SK-N-SH (cell line): ENCODE results near the gene CCS. TPM values are rescaled to one million over a fixed set of nuclear protein-coding genes. Genes with fewer than 3 reads are reported as not detected.

Experiments
- CTCF ChIA-PET: fragments of 300-600, 350-600 bp; formaldehyde crosslinking; extraction: SDS; loops from one replicate; lab custom pipeline; 2021; lab: Yijun Ruan, JAX
- POLR2A ChIA-PET: fragments of 350-600 bp; sonication (Branson Sonifier 250); formaldehyde crosslinking; extraction: SDS; loops from one replicate; lab custom pipeline; 2020; ENCODE audit warnings: antibody characterized with exemption, inconsistent platforms; lab: Yijun Ruan, JAX
- DNase-seq: peaks from one replicate; pipeline ENCODE4 v3.0.0; 2012
- H2AFZ ChIP-seq: fragments of 200-600 bp; sonication (generic); 2 replicates; pipeline ENCODE4 v1.8.1; 2016; ENCODE audit warnings: antibody characterized with exemption, mild to moderate bottlenecking, low read depth
- H3F3A ChIP-seq: fragments of 200-600 bp; sonication (generic); replicated peaks from 2 replicates; pipeline ENCODE3; 2016; ENCODE audit warnings: antibody characterized with exemption, mild to moderate bottlenecking; ENCODE audit not compliant: insufficient read depth
- H3K27ac ChIP-seq, 2 experiments: fragments of 200-500 bp in 1 of 2; fragments of 200-600 bp in 1 of 2; sonication (Bioruptor generic) in 1 of 2; sonication (generic), shearing (Covaris generic) in 1 of 2; 2 replicates each; pipeline versions ENCODE4 v1.5.1 to v1.6.1; 2014 to 2016; ENCODE audit warnings: low read depth in 2 of 2, inconsistent platforms in 1 of 2, low read length in 1 of 2, mild to moderate bottlenecking in 1 of 2, mixed read lengths in 1 of 2
- H3K27me3 ChIP-seq: fragments of 200-600 bp; sonication (generic), shearing (Covaris generic); 2 replicates; pipeline ENCODE4 v1.6.1; 2016; ENCODE audit warnings: mixed run types; ENCODE audit not compliant: insufficient read depth
- H3K36me3 ChIP-seq, 2 experiments: fragments of 200-500 bp in 1 of 2; fragments of 200-600 bp in 1 of 2; sonication (Bioruptor generic) in 1 of 2; sonication (generic) in 1 of 2; replicated peaks in 1 of 2; 2 replicates each; pipeline versions ENCODE3 to v1.5.1; 2014 to 2016; ENCODE audit warnings: low read length in 1 of 2, mild to moderate bottlenecking in 1 of 2; ENCODE audit not compliant: insufficient read depth in 2 of 2, control insufficient read depth in 1 of 2
- H3K4me1 ChIP-seq, 2 experiments: fragments of 200-500 bp in 1 of 2; fragments of 200-600 bp in 1 of 2; sonication (Bioruptor generic) in 1 of 2; sonication (generic), shearing (Covaris generic) in 1 of 2; 2 replicates each; pipeline versions ENCODE4 v1.5.1 to v1.6.1; 2014 to 2016; ENCODE audit warnings: low read depth in 1 of 2, low read length in 1 of 2, mixed run types in 1 of 2; ENCODE audit not compliant: insufficient read depth in 2 of 2, control insufficient read depth in 1 of 2
- H3K4me2 ChIP-seq: fragments of 200-600 bp; sonication (generic), shearing (Covaris generic); 2 replicates; pipeline ENCODE4 v1.6.1; 2017; ENCODE audit warnings: mixed run types
- H3K4me3 ChIP-seq, 2 experiments: fragments of 200-500 bp in 1 of 2; fragments of 200-600 bp in 1 of 2; sonication (Bioruptor generic) in 1 of 2; sonication (generic), shearing (Covaris generic) in 1 of 2; 2 replicates each; pipeline versions ENCODE4 v1.5.1 to v1.8.1; 2014 to 2016; ENCODE audit warnings: low read depth in 2 of 2, inconsistent platforms in 1 of 2, low read length in 1 of 2, mild to moderate bottlenecking in 1 of 2, mixed read lengths in 1 of 2, moderate library complexity in 1 of 2
- H3K79me2 ChIP-seq: fragments of 200-600 bp; sonication (generic); 2 replicates; pipeline ENCODE4 v1.8.1; 2017; ENCODE audit warnings: mild to moderate bottlenecking; ENCODE audit not compliant: insufficient read depth
- H3K9ac ChIP-seq: fragments of 200-600 bp; sonication (generic); 2 replicates; pipeline ENCODE4 v1.6.1; 2017; ENCODE audit warnings: mixed run types
- H3K9me2 ChIP-seq: fragments of 200-600 bp; sonication (generic); 2 replicates; pipeline ENCODE4 v1.6.1; 2017; ENCODE audit warnings: mixed run types
- H3K9me3 ChIP-seq: fragments of 200-600 bp; sonication (generic); 2 replicates; pipeline ENCODE4 v1.6.1; 2017; ENCODE audit warnings: mixed run types, mild to moderate bottlenecking, moderate library complexity
- H4K20me1 ChIP-seq: fragments of 200-600 bp; sonication (generic); 2 replicates; pipeline ENCODE4 v1.6.1; 2017; ENCODE audit warnings: mild to moderate bottlenecking, mixed run types; ENCODE audit not compliant: insufficient read depth
- EZH2phosphoT487 ChIP-seq: fragments of 200-600 bp; sonication (generic); IDR thresholded peaks from 2 replicates; pipeline ENCODE4 v1.6.1; 2017; ENCODE audit warnings: low read depth, mixed run types, mild to moderate bottlenecking, antibody characterized with exemption, moderate library complexity, borderline replicate concordance
- FOSL2 ChIP-seq: IDR thresholded peaks from 2 replicates; pipeline ENCODE4 v1.4.0; 2012; ENCODE audit warnings: low read depth, mild to moderate bottlenecking, moderate library complexity, borderline replicate concordance
- GABPA ChIP-seq: IDR thresholded peaks from 2 replicates; pipeline ENCODE4 v1.4.0; 2012; ENCODE audit warnings: low read depth, mild to moderate bottlenecking
- GATA2 ChIP-seq: sonication (generic); formaldehyde crosslinking; IDR thresholded peaks from 2 replicates; pipeline ENCODE4 v1.5.0; 2020; ENCODE audit warnings: mild to moderate bottlenecking, missing genetic modification reagents
- IRF3 ChIP-seq: fragments of 150-350 bp; IDR thresholded peaks from 2 replicates; pipeline ENCODE4 v1.6.1; 2016; ENCODE audit warnings: mild to moderate bottlenecking, low read depth, low read length
- JUND ChIP-seq: IDR thresholded peaks from 2 replicates; pipeline ENCODE4 v1.4.0; 2012
- MAX ChIP-seq: IDR thresholded peaks from 2 replicates; pipeline ENCODE4 v1.4.0; 2012; ENCODE audit warnings: low read depth
- MXI1 ChIP-seq: IDR thresholded peaks from 2 replicates; pipeline ENCODE4 v1.6.1; 2012; ENCODE audit warnings: mild to moderate bottlenecking, low read depth, low read length, improper control_type of control experiment
- NFIC ChIP-seq: IDR thresholded peaks from 2 replicates; pipeline ENCODE4 v1.4.0; 2012; ENCODE audit warnings: borderline replicate concordance
- NRF1 ChIP-seq: IDR thresholded peaks from 2 replicates; pipeline ENCODE4 v1.6.1; 2012; ENCODE audit warnings: low read depth, mild to moderate bottlenecking, low read length
- PBX3 ChIP-seq: IDR thresholded peaks from 2 replicates; pipeline ENCODE4; 2012
- POLR2AphosphoS5 ChIP-seq: IDR thresholded peaks from 2 replicates; pipeline ENCODE4 v1.6.1; 2012; ENCODE audit warnings: low read depth, low read length
- RAD21 ChIP-seq: IDR thresholded peaks from 2 replicates; pipeline ENCODE4 v1.6.1; 2012; ENCODE audit warnings: mild to moderate bottlenecking, low read length
- RCOR1 ChIP-seq: fragments of 150-350 bp; IDR thresholded peaks from 2 replicates; pipeline ENCODE4 v1.6.1; 2017; ENCODE audit warnings: antibody characterized with exemption, low read length
- REST ChIP-seq: IDR thresholded peaks from 2 replicates; pipeline ENCODE4 v1.6.1; 2012; ENCODE audit warnings: mild to moderate bottlenecking, low read depth, low read length, moderate library complexity
- RXRA ChIP-seq: IDR thresholded peaks from 2 replicates; pipeline ENCODE4 v1.4.0; 2012; ENCODE audit warnings: low read depth, mild to moderate bottlenecking, borderline replicate concordance
- TCF12 ChIP-seq: IDR thresholded peaks from 2 replicates; pipeline ENCODE4 v1.4.0; 2012
- TEAD4 ChIP-seq: IDR thresholded peaks from 2 replicates; pipeline ENCODE4 v1.4.0; 2012; ENCODE audit warnings: mild to moderate bottlenecking, borderline replicate concordance; ENCODE audit not compliant: insufficient read depth
- USF2 ChIP-seq: fragments of 150-350 bp; IDR thresholded peaks from 2 replicates; pipeline ENCODE4 v1.6.1; 2017; ENCODE audit warnings: antibody characterized with exemption, low read length, low read depth, borderline replicate concordance
- YY1 ChIP-seq: IDR thresholded peaks from 2 replicates; pipeline ENCODE4 v1.4.0; 2012; ENCODE audit warnings: low read depth, mild to moderate bottlenecking
- ZBTB33 ChIP-seq: IDR thresholded peaks from 2 replicates; pipeline ENCODE4 v1.4.0; 2012; ENCODE audit warnings: low read depth, borderline replicate concordance
- WGBS: methylation state at CpG from one replicate; pipeline ENCODE4 v1.1.6; 2017; ENCODE audit warnings: low lambda C conversion rate; 5-methylcytosine and 5-hydroxymethylcytosine counted together
- polyA plus RNA-seq, 3 experiments: library from polyadenylated mRNA; depleted of rRNA; stranded (reverse); fragments of >200 nt; gene quantifications; 2 replicates each; pipeline ENCODE4 v1.2.3, GENCODE V29; 2012

CCS gene
- polyA plus RNA-seq (2012; rRNA removed) = 54.7 and 56.1 TPM in 2 replicates
- polyA plus RNA-seq (2012; cell fraction: cytosol; rRNA removed) = 16.0 and 21.1 TPM in 2 replicates
- polyA plus RNA-seq (2012; cell fraction: nucleus; rRNA removed) = 287 and 291 TPM in 2 replicates

GRCh38 chr11:66592457-66593302 is at the start of gene CCS, which contains the start of gene CCDC87:
CCS (plus strand) TSS chr11:66593185; CDS start chr11:66593262, 77 bp downstream.
CCDC87 (minus strand) TSS chr11:66593063; CDS start chr11:66593015, 48 bp downstream.
- Histone ChIP-seq H3K27me3 (no peaks in the 10 kb centered on the region), H3K4me1 (peaks cover 4 to 17% of the 10 kb centered on the region in 2 experiments; a peak in 1 of 4 replicates), H3K9me3 (no peaks in the 10 kb centered on the region), H3K4me2 (peak within 1 kb of the TSS; percentile 98), H3K9me2 (no peaks in the 10 kb centered on the region), H3K36me3 (no peaks in the 10 kb centered on the region), H3K4me3 (peak within 1 kb of the TSS; percentile 77 to 94), H2AFZ (peak within 1 kb of the TSS; percentile 97), H3K27ac (peak within 1 kb of the TSS; percentile 62 to 84; a peak in 3 of 4 replicates), H3F3A (no peaks in the 10 kb centered on the region), H3K9ac (peak within 1 kb of the TSS; percentile 85), H4K20me1 (no peaks in the 10 kb centered on the region), H3K79me2 (peaks cover 18% of the 10 kb centered on the region)
- DNase-seq = peak; percentile 100
- POLR2A ChIA-PET = interaction anchor here (1.2 to 2.0 kb wide), 3 partner anchors 24 to 45 kb away, joined by 5 to 8 read pairs (median 7); partner anchors contain the start of genes CTSF, RBM14 and RBM4
- CTCF ChIA-PET = interaction anchor here (0.6 to 3.4 kb wide), 17 partner anchors 9 to 432 kb away, joined by 3 to 21 read pairs (median 3); partner anchors contain the start of genes CTSF and RBM4B
- 23% methylated on average over 40 of the region's 68 CpGs for WGBS
- TF ChIP-seq MXI1 (peak; percentile 52; the same call in 1 of the 2 replicates), RAD21 (no peak), RXRA (no peak), IRF3 (no peak), TCF12 (no peak), NRF1 (peak; percentile 95), FOSL2 (no peak), ZBTB33 (no peak), GABPA (no peak), POLR2AphosphoS5 (peak; percentile 99), PBX3 (no peak), REST (no peak), YY1 (0 out of 2 replicates have a peak, but pooled peaks have one; percentile 26), EZH2phosphoT487 (no peak), RCOR1 (no peak), MAX (peak; percentile 79), GATA2 (CRISPR knock-in tag) (no peak), USF2 (no peak), NFIC (no peak), TEAD4 (no peak), JUND (no peak)
